ENCODE results near the gene SLAMF9.

DNA sequence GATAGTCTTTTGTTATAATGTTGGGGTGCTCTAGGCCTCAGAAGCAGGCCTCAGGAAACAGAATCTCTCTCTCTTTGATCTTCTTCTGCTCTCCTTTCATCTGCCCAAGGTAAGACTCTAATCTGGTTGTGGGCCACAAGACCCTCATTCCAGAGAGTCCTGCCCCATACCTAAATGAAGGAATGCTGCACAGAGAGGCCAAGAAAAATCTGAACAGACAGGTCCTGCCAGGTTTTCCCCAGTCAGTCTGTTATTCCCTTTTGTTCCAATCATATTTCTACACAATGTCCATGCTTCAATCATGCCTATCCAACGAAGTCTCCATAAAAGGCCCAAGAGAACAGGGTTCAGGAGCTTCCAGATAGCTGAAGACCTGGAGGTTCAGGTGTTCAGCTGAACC lies 47.1 kb downstream of the SLAMF9 start:
- TF ChIP-seq SUZ12 (IDR thresholded peaks at IDR 0.05; ENCODE audit: extremely low read depth, insufficient read depth, insufficient read length) (no peak), YY1 (IDR thresholded peaks at IDR 0.05; ENCODE audit: insufficient read depth, insufficient read length) (no peak)
